IMR-90 (cell line): ENCODE measurements around the gene WDR6. TPM values are rescaled to one million over a fixed set of nuclear protein-coding genes. Genes with fewer than 3 reads are reported as not detected.

ENCODE experiments used
- ATAC-seq: fragments of 200-7000 bp; cut with Tn5 transposase; 2 replicates; pipeline ENCODE4 v1.9.1; 2020; ENCODE audit warnings: low read depth, mild to moderate bottlenecking, moderate library complexity
- BruUV-seq: library from RNA; stranded (reverse); fragments of 400-500 nt; replicated peaks from 2 replicates; lab custom pipeline; 2021; lab: Mats Ljungman, UMichigan
- CTCF ChIA-PET: fragments of 300-600 bp; formaldehyde crosslinking; extraction: SDS; loops from one replicate; lab custom pipeline; 2021; ENCODE audit warnings: antibody characterized with exemption; lab: Yijun Ruan, JAX
- POLR2A ChIA-PET: fragments of 300-600 bp; sonication (Branson Sonifier 250); formaldehyde crosslinking; loops from one replicate; lab custom pipeline; 2022; ENCODE audit warnings: antibody characterized with exemption; ENCODE audit not compliant: unreplicated experiment; lab: Charles Lee
- DNase-seq: peaks from one replicate; pipeline ENCODE4 v3.0.0; 2013
- H2AFZ ChIP-seq: replicated peaks from 2 replicates; pipeline ENCODE3; 2013; ENCODE audit warnings: low read length, mild to moderate bottlenecking; ENCODE audit not compliant: poor library complexity
- H2AK5ac ChIP-seq: 2 replicates; pipeline ENCODE4 v1.6.1; 2013; ENCODE audit warnings: low read depth, low read length, inconsistent platforms
- H2AK9ac ChIP-seq: replicated peaks from 2 replicates; pipeline ENCODE3; 2013; ENCODE audit warnings: mild to moderate bottlenecking, low read depth, low read length, moderate library complexity; ENCODE audit not compliant: poor library complexity
- H2BK120ac ChIP-seq: 2 replicates; pipeline ENCODE4 v1.6.1; 2013; ENCODE audit warnings: low read depth, low read length, inconsistent platforms
- H2BK15ac ChIP-seq: 3 replicates; pipeline ENCODE4 v1.6.1; 2013; ENCODE audit warnings: low read depth, low read length, inconsistent platforms
- H2BK20ac ChIP-seq: 2 replicates; pipeline ENCODE4 v1.6.1; 2013; ENCODE audit warnings: low read depth, mild to moderate bottlenecking, inconsistent platforms, low read length, moderate library complexity
- H2BK5ac ChIP-seq: 2 replicates; pipeline ENCODE4 v1.6.1; 2013; ENCODE audit warnings: mild to moderate bottlenecking, low read depth, low read length, inconsistent platforms; ENCODE audit not compliant: poor library complexity, severe bottlenecking
- H3K14ac ChIP-seq: replicated peaks from 2 replicates; pipeline ENCODE4 v1.6.1; 2013; ENCODE audit warnings: low read depth, low read length, inconsistent platforms
- H3K18ac ChIP-seq: 2 replicates; pipeline ENCODE4 v1.6.1; 2013; ENCODE audit warnings: low read depth, low read length, control low read depth
- H3K23ac ChIP-seq: 2 replicates; pipeline ENCODE4 v1.6.1; 2013; ENCODE audit warnings: low read depth, low read length, inconsistent platforms
- H3K27ac ChIP-seq: 2 replicates; pipeline ENCODE4 v1.5.1; 2013; ENCODE audit warnings: mild to moderate bottlenecking, control low read depth, low read length; ENCODE audit not compliant: insufficient read depth
- H3K27me3 ChIP-seq: 2 replicates; pipeline ENCODE4 v1.6.1; 2013; ENCODE audit warnings: low read length; ENCODE audit not compliant: control insufficient read depth, insufficient read depth
- H3K36me3 ChIP-seq: 2 replicates; pipeline ENCODE4 v1.6.1; 2013; ENCODE audit warnings: low read length, mixed read lengths; ENCODE audit not compliant: control insufficient read depth, insufficient read depth
- H3K4ac ChIP-seq: 2 replicates; pipeline ENCODE4 v1.6.1; 2013; ENCODE audit warnings: low read depth, low read length, inconsistent platforms
- H3K4me1 ChIP-seq: 2 replicates; pipeline ENCODE4 v1.6.1; 2013; ENCODE audit warnings: low read length, mixed read lengths; ENCODE audit not compliant: control insufficient read depth, insufficient read depth
- H3K4me2 ChIP-seq: 2 replicates; pipeline ENCODE4 v1.6.1; 2013; ENCODE audit warnings: low read depth, mild to moderate bottlenecking, control low read depth, low read length, moderate library complexity
- H3K4me3 ChIP-seq: 2 replicates; pipeline ENCODE4 v1.5.1; 2013; ENCODE audit warnings: low read depth, mild to moderate bottlenecking, control low read depth, low read length, moderate library complexity; ENCODE audit not compliant: insufficient read depth
- H3K56ac ChIP-seq: 2 replicates; pipeline ENCODE4 v1.6.1; 2013; ENCODE audit warnings: low read length, inconsistent platforms; ENCODE audit not compliant: insufficient read depth; ENCODE audit errors: extremely low read depth
- H3K79me1 ChIP-seq, 2 experiments: 2 replicates each; pipeline ENCODE4 v1.6.1; 2013; ENCODE audit warnings: low read length in 2 of 2, inconsistent platforms in 1 of 2, low read depth in 1 of 2
- H3K9ac ChIP-seq: 2 replicates; pipeline ENCODE4 v1.6.1; 2013; ENCODE audit warnings: low read depth, low read length, control low read depth
- H3K9me1 ChIP-seq: 2 replicates; pipeline ENCODE4 v1.6.1; 2013; ENCODE audit warnings: low read length, inconsistent platforms; ENCODE audit not compliant: insufficient read depth
- H3K9me3 ChIP-seq: 2 replicates; pipeline ENCODE4 v1.6.1; 2013; ENCODE audit warnings: low read length; ENCODE audit not compliant: control insufficient read depth, insufficient read depth
- H4K20me1 ChIP-seq: 2 replicates; pipeline ENCODE4 v1.6.1; 2013; ENCODE audit warnings: low read length, inconsistent platforms; ENCODE audit not compliant: insufficient read depth
- H4K5ac ChIP-seq: 2 replicates; pipeline ENCODE4 v1.6.1; 2013; ENCODE audit warnings: mild to moderate bottlenecking, low read depth, low read length, control low read depth
- H4K8ac ChIP-seq, 2 experiments: 2 replicates each; pipeline ENCODE4 v1.6.1; 2013; ENCODE audit warnings: low read depth in 2 of 2, low read length in 2 of 2, control low read depth in 1 of 2, inconsistent platforms in 1 of 2
- H4K91ac ChIP-seq: 2 replicates; pipeline ENCODE4 v1.6.1; 2013; ENCODE audit warnings: low read depth, low read length, inconsistent platforms; ENCODE audit not compliant: insufficient read depth
- BHLHE40 ChIP-seq: fragments of 150-350 bp; IDR thresholded peaks from 2 replicates; pipeline ENCODE4 v1.6.1; 2016; ENCODE audit warnings: mild to moderate bottlenecking, low read depth, low read length
- CEBPB ChIP-seq: IDR thresholded peaks from 2 replicates; pipeline ENCODE4 v1.6.1; 2012; ENCODE audit warnings: low read depth, low read length, improper control_type of control experiment
- CHD1 ChIP-seq: IDR thresholded peaks from 2 replicates; pipeline ENCODE4 v1.6.1; 2012; ENCODE audit warnings: low read depth, low read length, improper control_type of control experiment
- FOS ChIP-seq: fragments of 150-350 bp; IDR thresholded peaks from 2 replicates; pipeline ENCODE4 v1.6.1; 2016; ENCODE audit warnings: low read depth, low read length
- MAFK ChIP-seq: IDR thresholded peaks from 2 replicates; pipeline ENCODE4 v1.6.1; 2012; ENCODE audit warnings: low read depth, low read length, improper control_type of control experiment
- MAZ ChIP-seq: IDR thresholded peaks from 2 replicates; pipeline ENCODE4 v1.6.1; 2012; ENCODE audit warnings: low read depth, mild to moderate bottlenecking, low read length, improper control_type of control experiment, moderate library complexity, borderline replicate concordance
- MXI1 ChIP-seq: IDR thresholded peaks from 2 replicates; pipeline ENCODE4 v1.6.1; 2012; ENCODE audit warnings: low read depth, mild to moderate bottlenecking, low read length, moderate library complexity, borderline replicate concordance
- NFE2L2 ChIP-seq: fragments of 150-350 bp; IDR thresholded peaks from 2 replicates; pipeline ENCODE4 v1.6.1; 2016; ENCODE audit warnings: low read depth, mild to moderate bottlenecking, low read length
- POLR2A ChIP-seq: IDR thresholded peaks from 2 replicates; pipeline ENCODE4 v1.6.1; 2012; ENCODE audit warnings: mild to moderate bottlenecking, low read depth, low read length
- RAD21 ChIP-seq: IDR thresholded peaks from 2 replicates; pipeline ENCODE4 v1.6.1; 2012; ENCODE audit warnings: low read length, improper control_type of control experiment
- RCOR1 ChIP-seq: IDR thresholded peaks from 2 replicates; pipeline ENCODE4 v1.6.1; 2012; ENCODE audit warnings: mild to moderate bottlenecking, low read length, improper control_type of control experiment; ENCODE audit not compliant: insufficient replicate concordance
- RFX5 ChIP-seq: IDR thresholded peaks from 2 replicates; pipeline ENCODE4 v1.8.0; 2012; ENCODE audit warnings: low read depth, mild to moderate bottlenecking, low read length, moderate library complexity
- SMC3 ChIP-seq: fragments of 150-350 bp; IDR thresholded peaks from 2 replicates; pipeline ENCODE4 v1.6.1; 2016; ENCODE audit warnings: low read depth, mild to moderate bottlenecking, antibody characterized with exemption, low read length, moderate library complexity
- WGBS, 2 experiments: methylation state at CpG; one replicate each; pipeline versions ENCODE4 v1.1.5 to v1.1.7; 2013; ENCODE audit warnings: missing lambda C conversion rate in 2 of 2; ENCODE audit not compliant: insufficient read length in 1 of 2; ENCODE audit errors: extremely low coverage in 2 of 2; 5-methylcytosine and 5-hydroxymethylcytosine counted together
- dilution Hi-C: fragments of 300-500 bp; cut with HindIII; formaldehyde crosslinking; loops from one replicate; pipeline ENCODE4 v1.14.3; 2018; ENCODE audit warnings: low sequenced_read_pairs; ENCODE audit not compliant: unreplicated experiment
- in situ Hi-C: fragments of 300-500 bp; cut with MboI; formaldehyde crosslinking; loops from 3 replicates; pipeline ENCODE4 v1.14.3; 2019; ENCODE audit warnings: low sequenced_read_pairs, inconsistent platforms, mixed read lengths
- intact Hi-C: fragments of 100-400 bp; cut with micrococcal nuclease; formaldehyde crosslinking; loops from 2 replicates; pipeline ENCODE4 v1.10.0; 2022
- polyA plus RNA-seq, 3 experiments: library from polyadenylated mRNA; depleted of rRNA; stranded (reverse); fragments of >200 nt; gene quantifications; 2 replicates each; pipeline ENCODE4 v1.2.3, GENCODE V29; 2012; ENCODE audit warnings: low replicate concordance in 1 of 3
- total RNA-seq: library from RNA; depleted of rRNA; stranded (reverse); fragments of >200 nt; gene quantifications from 2 replicates; pipeline ENCODE4 v1.2.3, GENCODE V29; 2012
- TF ChIP-seq, protein P1 (sequence below): conservative IDR thresholded peaks from 2 replicates; pipeline ENCODE4 v1.5.1; 2012; ENCODE audit warnings: mild to moderate bottlenecking, low read depth, low read length, improper control_type of control experiment
- TF ChIP-seq, protein P2 (sequence below): fragments of 150-350 bp; IDR thresholded peaks from 2 replicates; pipeline ENCODE4 v1.6.1; 2016; ENCODE audit warnings: low read depth, mild to moderate bottlenecking, low read length, moderate library complexity, borderline replicate concordance
- TF ChIP-seq, protein P3 (sequence below): fragments of 150-350 bp; IDR thresholded peaks from 2 replicates; pipeline ENCODE4 v1.6.1; 2017; ENCODE audit warnings: mild to moderate bottlenecking, antibody characterized with exemption, low read length, low read depth

WDR6 gene
- total and polyA plus RNA-seq, 2 of the 4 experiments (the other 2 are of a cell fraction): 60.9 to 160 TPM

DNA sequence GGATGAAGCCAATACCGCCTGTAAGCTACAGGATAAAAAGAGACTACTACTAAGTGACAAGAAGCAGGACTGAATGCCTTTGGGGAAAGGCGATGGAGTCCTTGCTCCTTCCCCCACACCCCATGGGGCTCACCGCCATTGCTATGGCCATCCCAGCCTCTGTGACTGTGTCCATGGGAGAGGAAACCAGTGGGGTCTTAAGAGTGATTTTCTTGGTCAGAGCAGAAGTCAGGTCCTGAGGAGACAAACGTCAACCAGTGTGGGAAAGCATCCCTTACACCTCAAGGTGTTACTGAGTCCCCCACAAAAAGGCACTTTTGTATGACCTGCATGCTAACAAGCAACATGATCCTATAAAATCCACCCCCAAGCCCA is 21.1 kb downstream of the WDR6 start:
- BruUV-seq: no TSS peak
- no peak overlapping the region for H3K18ac ChIP-seq
- H2BK120ac ChIP-seq: no peak overlapping the region
- ATAC-seq (no peak), DNase-seq (no peak)
- no CpG with 5 or more reads among the region's 4 CpGs for WGBS, 2 experiments
- peak overlapping the region; percentile 90 for H3K9ac ChIP-seq
- peaks cover 7% of the 10 kb centered on the region for H3K4me1 ChIP-seq
- H2AFZ ChIP-seq: no peak overlapping the region
- H2AK5ac ChIP-seq: peak overlapping the region; percentile 98
- dilution Hi-C loops (no loop called here), intact Hi-C loops (no loop called here), in situ Hi-C loops (no loop called here)
- H3K4me3 ChIP-seq: peak overlapping the region; percentile 62
- peaks cover 64% of the 10 kb centered on the region for H3K36me3 ChIP-seq
- H3K23ac ChIP-seq: peak overlapping the region; percentile 29
- H3K56ac ChIP-seq: no peak overlapping the region
- peak overlapping the region; percentile 3 for H4K5ac ChIP-seq
- H3K79me1 ChIP-seq: peaks cover 35 to 69% of the 10 kb centered on the region in 2 experiments
- H2AK9ac ChIP-seq: peak overlapping the region; percentile 100
- no peak overlapping the region for H2BK20ac ChIP-seq
- H3K27me3 ChIP-seq: no peaks in the 10 kb centered on the region
- H3K14ac ChIP-seq: peak overlapping the region; percentile 97; the same call in 1 of the 2 replicates
- CTCF ChIA-PET: no interaction called here
- H4K8ac ChIP-seq: peak overlapping the region; percentile 67 to 90; a peak in 3 of 4 replicates
- H3K9me3 ChIP-seq: no peaks in the 10 kb centered on the region
- peak overlapping the region; percentile 93 for H3K4ac ChIP-seq
- TF ChIP-seq BHLHE40 (no peak), RCOR1 (no peak), POLR2A (no peak), RAD21 (no peak), MAFK (no peak), MXI1 (no peak), RFX5 (no peak), CHD1 (no peak), SMC3 (no peak), MAZ (no peak), CEBPB (no peak), NFE2L2 (no peak), FOS (no peak)
- TF ChIP-seq, protein P1, sequence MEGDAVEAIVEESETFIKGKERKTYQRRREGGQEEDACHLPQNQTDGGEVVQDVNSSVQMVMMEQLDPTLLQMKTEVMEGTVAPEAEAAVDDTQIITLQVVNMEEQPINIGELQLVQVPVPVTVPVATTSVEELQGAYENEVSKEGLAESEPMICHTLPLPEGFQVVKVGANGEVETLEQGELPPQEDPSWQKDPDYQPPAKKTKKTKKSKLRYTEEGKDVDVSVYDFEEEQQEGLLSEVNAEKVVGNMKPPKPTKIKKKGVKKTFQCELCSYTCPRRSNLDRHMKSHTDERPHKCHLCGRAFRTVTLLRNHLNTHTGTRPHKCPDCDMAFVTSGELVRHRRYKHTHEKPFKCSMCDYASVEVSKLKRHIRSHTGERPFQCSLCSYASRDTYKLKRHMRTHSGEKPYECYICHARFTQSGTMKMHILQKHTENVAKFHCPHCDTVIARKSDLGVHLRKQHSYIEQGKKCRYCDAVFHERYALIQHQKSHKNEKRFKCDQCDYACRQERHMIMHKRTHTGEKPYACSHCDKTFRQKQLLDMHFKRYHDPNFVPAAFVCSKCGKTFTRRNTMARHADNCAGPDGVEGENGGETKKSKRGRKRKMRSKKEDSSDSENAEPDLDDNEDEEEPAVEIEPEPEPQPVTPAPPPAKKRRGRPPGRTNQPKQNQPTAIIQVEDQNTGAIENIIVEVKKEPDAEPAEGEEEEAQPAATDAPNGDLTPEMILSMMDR: no peak
- TF ChIP-seq, protein P2, sequence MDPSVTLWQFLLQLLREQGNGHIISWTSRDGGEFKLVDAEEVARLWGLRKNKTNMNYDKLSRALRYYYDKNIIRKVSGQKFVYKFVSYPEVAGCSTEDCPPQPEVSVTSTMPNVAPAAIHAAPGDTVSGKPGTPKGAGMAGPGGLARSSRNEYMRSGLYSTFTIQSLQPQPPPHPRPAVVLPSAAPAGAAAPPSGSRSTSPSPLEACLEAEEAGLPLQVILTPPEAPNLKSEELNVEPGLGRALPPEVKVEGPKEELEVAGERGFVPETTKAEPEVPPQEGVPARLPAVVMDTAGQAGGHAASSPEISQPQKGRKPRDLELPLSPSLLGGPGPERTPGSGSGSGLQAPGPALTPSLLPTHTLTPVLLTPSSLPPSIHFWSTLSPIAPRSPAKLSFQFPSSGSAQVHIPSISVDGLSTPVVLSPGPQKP: no peak
- TF ChIP-seq, protein P3, sequence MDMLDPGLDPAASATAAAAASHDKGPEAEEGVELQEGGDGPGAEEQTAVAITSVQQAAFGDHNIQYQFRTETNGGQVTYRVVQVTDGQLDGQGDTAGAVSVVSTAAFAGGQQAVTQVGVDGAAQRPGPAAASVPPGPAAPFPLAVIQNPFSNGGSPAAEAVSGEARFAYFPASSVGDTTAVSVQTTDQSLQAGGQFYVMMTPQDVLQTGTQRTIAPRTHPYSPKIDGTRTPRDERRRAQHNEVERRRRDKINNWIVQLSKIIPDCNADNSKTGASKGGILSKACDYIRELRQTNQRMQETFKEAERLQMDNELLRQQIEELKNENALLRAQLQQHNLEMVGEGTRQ: no peak
- no peak overlapping the region for H2BK15ac ChIP-seq
- H4K91ac ChIP-seq: no peak overlapping the region
- POLR2A ChIA-PET: no interaction called here
- H2BK5ac ChIP-seq: no peak overlapping the region
- peaks cover 13% of the 10 kb centered on the region for H4K20me1 ChIP-seq
- H3K9me1 ChIP-seq: peaks cover 32% of the 10 kb centered on the region
- H3K4me2 ChIP-seq: peak overlapping the region; percentile 98
- H3K27ac ChIP-seq: no peak overlapping the region
